NCI-H1105 treated with DMSO at 0.1 percent for 48 hours (cell line): Measurements from ENCODE around the gene ANKH.

ENCODE experiments used
- DNase-seq: peaks from one replicate; lab custom pipeline; 2025; lab: John Stamatoyannopoulos, UW

The ANKH gene

GRCh38 chr5:14759744-14760547 lies 111.6 kb downstream of the ANKH start:
- no peak for DNase-seq

DNA sequence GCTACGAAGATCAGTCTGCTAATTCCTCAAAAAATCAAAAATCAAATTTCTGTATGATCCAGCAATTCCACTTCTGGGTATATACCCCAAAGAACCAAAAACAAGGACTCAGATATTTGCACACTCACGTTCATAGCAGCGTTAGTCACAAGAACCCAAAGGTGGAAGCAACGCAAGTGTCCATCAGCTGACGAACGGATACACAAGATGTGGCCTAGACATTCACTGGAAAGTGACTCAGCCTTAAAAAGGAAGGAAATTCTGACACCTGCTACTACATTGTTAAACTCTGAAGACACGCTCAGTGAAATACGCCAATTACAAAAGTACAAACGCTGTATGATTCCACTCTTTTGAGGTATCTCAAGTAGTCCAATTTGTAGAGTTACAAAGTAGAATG lies 113.7 kb downstream of the ANKH start:
- DNase-seq: no peak

- DNase-seq: no peak
Observed at GRCh38 chr5:14756478-14756877, 115.1 kb downstream of the ANKH start.

GRCh38 chr5:14753947-14754346 lies 117.6 kb downstream of the ANKH start:
- DNase-seq: no peak

- DNase-seq: no peak
Observed at GRCh38 chr5:14753292-14753691, 118.3 kb downstream of the ANKH start.

- DNase-seq: no peak
Observed at GRCh38 chr5:14752497-14753071, 119.0 kb downstream of the ANKH start.

GRCh38 chr5:14750712-14751111 lies 120.9 kb downstream of the ANKH start:
- DNase-seq: no peak

GRCh38 chr5:14749579-14750101 lies 121.9 kb downstream of the ANKH start:
- DNase-seq: no peak

DNA sequence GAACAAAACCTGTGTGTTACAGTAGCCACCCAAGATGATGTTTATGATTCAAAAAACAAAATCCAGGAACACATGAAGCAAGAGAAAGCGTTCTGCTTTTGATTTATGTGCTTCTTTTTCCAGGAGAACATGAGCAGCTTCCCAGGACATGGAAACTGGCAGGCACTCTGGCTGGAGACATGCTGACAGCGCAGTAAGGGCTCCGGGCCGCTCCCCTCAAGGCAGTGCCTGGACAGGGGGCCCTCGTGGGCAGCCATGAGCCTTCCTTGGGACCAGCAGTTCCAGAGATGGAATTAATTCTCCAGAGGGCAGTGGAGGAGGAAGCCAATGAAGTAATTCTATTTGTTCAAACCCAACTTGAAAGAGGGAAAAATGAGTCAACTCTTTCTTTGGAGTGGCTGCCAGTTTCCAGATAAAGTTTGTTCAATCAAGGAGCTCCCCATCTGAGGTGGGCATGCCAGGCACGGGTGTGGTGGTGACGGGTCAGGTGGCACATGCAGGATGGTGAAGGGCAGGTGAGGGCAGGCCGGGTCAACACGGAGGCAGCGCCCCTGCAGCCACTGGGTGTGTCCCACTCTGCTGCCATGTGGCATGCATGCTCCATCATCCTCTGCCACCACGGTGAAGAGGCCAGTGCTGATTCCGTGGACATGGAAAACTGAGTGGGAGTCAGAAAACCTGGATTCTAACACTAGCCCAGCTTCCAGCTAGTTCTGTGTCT lies 123.2 kb downstream of the ANKH start:
- DNase-seq: no peak

DNA sequence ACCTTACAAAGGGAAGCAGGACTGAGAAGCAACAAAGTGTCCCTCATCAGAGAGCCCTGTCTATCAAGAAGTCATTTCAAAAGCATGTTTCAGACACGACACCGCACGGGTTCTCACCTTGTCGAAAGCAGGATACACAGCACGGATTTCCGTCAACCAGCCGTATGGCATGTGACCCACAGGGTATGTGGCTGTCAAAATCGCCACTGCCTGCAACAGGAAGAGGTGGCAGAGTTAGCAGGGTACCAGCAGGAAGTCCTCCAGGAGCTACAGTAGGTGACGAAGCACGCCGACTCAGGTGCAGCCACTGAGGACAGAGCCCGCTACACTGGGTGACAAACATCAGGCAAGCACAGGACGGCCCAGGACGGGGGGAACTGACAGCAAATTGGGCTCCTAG lies 125.8 kb downstream of the ANKH start:
- DNase-seq: no peak

- no peak for DNase-seq
Observed at GRCh38 chr5:14745188-14745563, 126.4 kb downstream of the ANKH start.

DNA sequence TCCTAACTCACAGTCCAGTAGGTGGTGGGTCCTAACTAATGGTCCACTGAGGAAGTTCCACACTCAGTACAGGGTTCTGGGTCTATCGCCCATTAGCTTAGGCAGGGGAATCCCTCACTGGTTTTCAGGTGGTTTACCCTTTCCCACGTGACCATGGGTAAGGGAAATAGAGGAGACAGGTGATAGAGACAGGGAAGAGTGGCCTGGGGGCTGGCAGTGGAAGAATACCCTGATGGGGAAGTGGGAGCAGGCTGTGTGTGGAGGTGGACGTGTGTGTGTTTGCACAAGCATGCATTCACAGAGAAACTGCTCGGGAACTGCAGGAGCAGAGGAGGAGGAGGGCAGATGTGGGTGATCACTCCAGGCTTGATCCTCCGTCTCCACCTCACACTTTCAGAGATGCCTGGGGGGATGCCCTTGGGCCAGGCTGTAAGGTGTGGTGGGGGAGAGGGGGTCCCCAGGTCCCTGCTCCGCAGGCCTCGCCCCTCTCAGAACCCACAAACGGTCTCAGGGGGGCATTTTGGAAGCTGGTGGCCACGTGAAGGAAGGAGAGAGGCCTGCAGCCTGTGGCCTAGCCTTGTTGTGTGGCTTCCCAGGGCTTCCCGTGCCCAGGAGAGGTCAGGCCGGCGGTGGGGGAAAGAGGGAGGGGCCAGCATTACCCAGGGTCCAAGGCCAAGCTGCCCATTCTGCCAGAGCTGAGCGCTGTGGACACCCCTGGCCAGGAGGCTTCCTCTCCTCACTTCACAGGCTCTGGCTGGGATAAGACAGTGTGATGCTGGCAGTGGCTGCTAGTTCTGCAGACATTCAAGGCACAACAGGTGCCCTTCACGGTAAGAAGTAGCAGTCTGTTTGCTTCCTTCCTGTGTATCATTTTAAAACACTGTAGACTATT lies 127.0 kb downstream of the ANKH start:
- no peak for DNase-seq

- DNase-seq: no peak
Observed at GRCh38 chr5:14743601-14744295, 127.8 kb downstream of the ANKH start.

DNA sequence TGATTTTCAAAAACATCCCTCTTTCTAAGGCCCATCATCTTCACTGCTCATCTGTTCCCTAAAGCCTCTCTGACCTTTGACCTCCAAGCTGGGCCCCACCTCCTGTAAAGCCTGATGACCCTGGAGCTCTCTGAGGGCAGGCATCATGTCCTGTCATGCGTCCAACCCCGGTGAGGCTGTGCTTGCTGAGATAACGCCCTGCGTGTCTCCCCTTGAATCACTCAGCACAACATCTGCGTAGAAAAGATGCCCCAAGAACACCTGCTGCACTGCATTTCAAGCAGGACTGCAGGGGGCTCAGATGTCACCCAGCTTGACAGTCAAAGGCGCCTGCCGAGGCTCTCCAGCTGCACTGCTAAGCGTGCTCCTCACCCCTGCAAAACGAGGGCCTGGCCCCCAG lies 129.1 kb downstream of the ANKH start:
- no peak for DNase-seq

GRCh38 chr5:14741801-14742440 lies 129.7 kb downstream of the ANKH start:
- DNase-seq: no peak

DNA sequence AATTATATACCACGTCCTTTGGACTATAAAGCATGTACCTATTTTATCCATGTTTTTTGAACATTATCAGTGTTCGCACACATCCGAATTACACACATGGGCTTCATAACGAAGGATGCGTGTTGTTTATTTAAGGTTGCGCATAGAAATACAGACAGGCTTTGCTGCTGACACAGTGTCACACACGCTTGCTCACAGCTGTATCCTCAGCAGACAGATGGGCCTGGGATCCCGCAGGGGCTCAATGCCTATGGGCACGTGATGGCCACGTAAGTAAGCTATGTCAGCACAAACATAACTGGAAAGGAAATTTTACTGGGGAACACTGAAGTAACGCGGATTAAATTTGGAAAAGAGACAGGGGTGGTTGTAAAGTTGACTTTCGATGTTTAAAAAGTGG lies 130.4 kb downstream of the ANKH start:
- DNase-seq: no peak

GRCh38 chr5:14739981-14740380 lies 131.6 kb downstream of the ANKH start:
- no peak for DNase-seq

DNA sequence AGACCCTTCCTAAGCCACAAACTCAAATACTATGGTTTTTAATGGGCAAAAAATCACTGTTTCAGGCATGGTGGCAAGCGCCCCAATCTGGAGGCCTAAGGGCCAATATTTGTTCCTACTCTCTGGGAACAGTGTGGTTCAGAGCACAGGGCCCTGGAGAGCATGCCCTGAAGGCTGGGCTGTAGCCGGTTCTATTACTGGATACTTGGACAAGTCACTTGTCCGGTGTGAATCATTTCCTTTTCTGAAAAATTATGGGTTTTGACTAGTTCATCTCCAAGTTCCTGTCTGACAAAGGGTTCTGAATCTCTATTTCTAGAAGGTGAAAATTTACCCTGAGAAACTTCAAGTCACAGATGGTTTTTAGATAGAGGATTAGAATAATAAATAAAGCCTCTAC lies 132.0 kb downstream of the ANKH start:
- no peak for DNase-seq

DNA sequence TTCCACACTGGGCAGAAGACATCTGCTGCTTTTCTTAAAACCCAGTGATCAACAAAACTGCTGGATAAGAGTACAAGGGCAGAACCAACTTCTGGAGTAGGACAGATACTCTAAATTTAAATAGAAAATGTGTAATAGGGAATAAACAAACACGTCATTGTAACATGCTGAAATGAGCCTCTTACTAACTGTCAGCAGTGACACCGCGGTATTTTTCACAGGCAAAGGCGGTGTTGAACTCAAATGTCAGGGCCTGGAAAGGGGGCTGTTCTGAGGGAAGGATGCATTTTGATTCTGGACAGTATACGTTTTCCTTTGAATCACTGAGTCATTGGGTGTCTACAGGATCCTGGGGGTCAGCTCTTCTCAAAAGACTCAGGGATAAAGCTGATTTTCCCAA lies 133.5 kb downstream of the ANKH start:
- DNase-seq: no peak

DNA sequence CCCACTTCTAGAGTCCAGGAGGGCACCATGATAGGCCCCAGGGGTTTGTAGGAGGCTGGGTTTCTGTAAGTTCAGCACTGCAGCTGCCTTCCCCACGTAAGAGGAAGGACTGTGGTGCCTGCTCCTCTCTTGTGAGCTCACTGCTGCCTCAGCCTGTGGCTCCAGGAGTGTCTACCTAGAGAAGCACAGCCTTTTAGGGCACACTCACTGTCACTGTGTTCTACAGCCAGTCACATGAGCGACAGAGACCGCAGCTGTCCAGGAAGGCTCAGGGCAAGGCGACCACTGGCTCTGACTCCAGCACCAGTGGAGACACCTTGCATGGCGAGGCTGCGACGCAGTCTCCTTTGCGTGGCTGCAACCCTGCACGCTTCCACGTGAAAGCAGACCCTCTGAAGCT lies 134.3 kb downstream of the ANKH start:
- no peak for DNase-seq

- no peak for DNase-seq
Observed at GRCh38 chr5:14735944-14736343, 135.6 kb downstream of the ANKH start.
